ENCODE measurements around the gene RASA3. TPM values are rescaled to one million over a fixed set of nuclear protein-coding genes. Genes with fewer than 3 reads are reported as not detected.
"Not testable (repeated sequence)": the region's sequence is repeated elsewhere in the genome, so short reads cannot be mapped to it uniquely, and the experiment has no call there.

RASA3 gene
- total and polyA plus RNA-seq, 5 donors from 2014 or later, result 93.8 to 265 (median 99.6) TPM

DNA sequence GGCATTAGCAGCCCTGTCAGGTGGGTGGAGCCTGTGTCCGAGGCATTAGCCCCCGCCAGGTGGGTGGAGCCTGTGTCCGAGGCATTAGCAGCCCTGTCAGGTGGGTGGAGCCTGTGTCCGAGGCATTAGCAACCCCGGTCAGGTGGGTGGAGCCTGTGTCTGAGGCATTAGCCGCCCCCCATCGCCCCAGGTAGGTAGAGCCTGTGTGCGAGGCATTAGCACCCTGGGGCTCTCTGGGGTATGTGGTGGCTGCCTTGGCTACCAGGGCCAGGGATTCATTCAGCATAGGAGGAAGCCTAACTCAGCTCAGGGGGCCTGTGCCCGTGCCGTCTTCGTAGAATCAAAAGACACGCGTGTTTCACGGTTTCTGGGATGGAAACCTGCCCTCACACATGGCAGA, 112.3 kb downstream of the RASA3 start:
- not testable (repeated sequence) for ATAC-seq (ENCODE audit: low read depth in 2 of 2); H3K9me3 Mint-ChIP-seq; H3K27me3 Mint-ChIP-seq; H3K27ac ChIP-seq (ENCODE audit: insufficient read depth, low read length, poor library complexity, severe bottlenecking); H3K4me3 ChIP-seq (ENCODE audit: low read depth, low read length); H3K4me1 ChIP-seq (ENCODE audit: control insufficient read depth, insufficient read depth, low read length, poor library complexity, severe bottlenecking); DNase-seq; H3K27me3 ChIP-seq (ENCODE audit: control insufficient read depth, insufficient read depth, low read length); H3K27ac Mint-ChIP-seq; H3K4me1 Mint-ChIP-seq; H3K9me3 ChIP-seq (ENCODE audit: control insufficient read depth in 2 of 2, low read length in 2 of 2)
- Mint-ChIP-seq H3K36me3 (peaks cover 19% of the 10 kb centered on the region), H3K4me3 (peak overlapping the region in 1 of 4 donors; percentile 22)
- peaks cover 93% of the 10 kb centered on the region for H3K36me3 ChIP-seq (ENCODE audit: control insufficient read depth, insufficient read depth, low read length)

DNA sequence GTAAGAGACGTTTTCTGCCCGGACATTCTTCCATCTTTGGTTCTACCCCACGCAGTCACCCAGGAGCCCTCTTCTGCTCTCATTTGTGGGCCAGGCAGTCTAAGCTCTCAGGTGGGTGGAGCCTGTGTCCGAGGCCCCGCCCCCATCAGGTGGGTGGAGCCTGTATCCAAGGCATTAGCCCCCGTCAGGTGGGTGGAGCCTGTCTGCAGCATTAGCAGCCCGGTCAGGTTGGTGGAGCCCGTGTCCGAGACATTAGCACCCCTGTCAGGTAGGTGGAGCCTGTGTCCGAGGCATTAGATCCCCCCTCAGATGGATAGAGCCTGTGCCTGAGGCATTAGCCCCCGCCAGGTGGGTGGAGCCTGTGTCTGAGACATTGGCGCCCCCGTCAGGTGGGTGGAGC, 113.1 kb downstream of the RASA3 start:
- Histone ChIP-seq H3K4me3 (ENCODE audit: low read depth, low read length) (no peak overlapping the region), H3K9me3 (ENCODE audit: control insufficient read depth in 2 of 2, low read length in 2 of 2) (no peaks in the 10 kb centered on the region), H3K27me3 (ENCODE audit: control insufficient read depth, insufficient read depth, low read length) (no peaks in the 10 kb centered on the region), H3K36me3 (ENCODE audit: control insufficient read depth, insufficient read depth, low read length) (peaks cover 94% of the 10 kb centered on the region), H3K27ac (ENCODE audit: insufficient read depth, low read length, poor library complexity, severe bottlenecking) (no peak overlapping the region), H3K4me1 (ENCODE audit: control insufficient read depth, insufficient read depth, low read length, poor library complexity, severe bottlenecking) (no peaks in the 10 kb centered on the region)
- Mint-ChIP-seq H3K27ac (no peak overlapping the region), H3K9me3 (no peaks in the 10 kb centered on the region), H3K36me3 (peaks cover 19% of the 10 kb centered on the region), H3K27me3 (no peaks in the 10 kb centered on the region), H3K4me3 (peak overlapping the region in 1 of 4 donors; percentile 19), H3K4me1 (no peaks in the 10 kb centered on the region)
- DNase-seq (peak in 2 of 3 donors; percentile 37), ATAC-seq (ENCODE audit: low read depth in 2 of 2) (no peak)

DNA sequence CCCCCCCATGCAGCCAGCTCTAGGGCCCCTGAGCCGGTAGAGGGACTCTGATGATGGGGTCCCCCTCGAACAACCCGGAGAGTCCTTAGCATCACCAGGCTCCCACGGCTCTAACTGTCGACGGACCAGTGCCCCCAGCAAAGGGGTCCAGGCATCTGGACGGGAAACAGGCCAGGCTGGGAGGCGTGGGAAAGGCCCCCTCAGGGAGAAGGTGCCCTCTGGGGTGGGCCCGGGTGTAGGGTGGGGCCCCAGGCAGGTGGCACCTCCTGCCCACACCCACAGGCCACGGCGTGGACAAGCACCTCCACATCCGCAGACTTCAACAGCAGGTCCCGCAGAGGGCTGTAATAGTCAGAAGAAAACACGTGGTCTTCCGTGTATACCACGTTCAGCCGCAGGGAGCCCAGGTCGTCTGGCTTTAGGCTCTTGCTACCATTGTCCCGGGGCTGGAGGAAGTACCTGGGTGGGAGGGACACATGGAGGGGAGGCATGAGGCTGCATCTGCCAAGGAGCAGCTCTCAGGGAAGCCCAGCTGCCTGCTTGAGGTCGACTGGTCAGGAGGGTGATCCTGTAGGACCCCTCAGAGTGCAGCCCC, 113.9 kb downstream of the RASA3 start:
- no peaks in the 10 kb centered on the region for H3K9me3 ChIP-seq (ENCODE audit: control insufficient read depth in 2 of 2, low read length in 2 of 2)
- no peaks in the 10 kb centered on the region for H3K9me3 Mint-ChIP-seq
- H3K27ac Mint-ChIP-seq, result peak overlapping the region in 1 of 3 donors; percentile 65
- DNase-seq, result no peak
- no peaks in the 10 kb centered on the region for H3K4me1 Mint-ChIP-seq
- H3K27me3 Mint-ChIP-seq, result no peaks in the 10 kb centered on the region
- H3K36me3 Mint-ChIP-seq, result peaks cover 16% of the 10 kb centered on the region
- H3K4me1 ChIP-seq (ENCODE audit: control insufficient read depth, insufficient read depth, low read length, poor library complexity, severe bottlenecking), result no peaks in the 10 kb centered on the region
- no peak overlapping the region for H3K4me3 ChIP-seq (ENCODE audit: low read depth, low read length)
- H3K36me3 ChIP-seq (ENCODE audit: control insufficient read depth, insufficient read depth, low read length), result peaks cover 94% of the 10 kb centered on the region
- H3K4me3 Mint-ChIP-seq, result no peak overlapping the region
- H3K27ac ChIP-seq (ENCODE audit: insufficient read depth, low read length, poor library complexity, severe bottlenecking), result no peak overlapping the region
- no peaks in the 10 kb centered on the region for H3K27me3 ChIP-seq (ENCODE audit: control insufficient read depth, insufficient read depth, low read length)
- ATAC-seq (ENCODE audit: low read depth in 2 of 2), result no peak

DNA sequence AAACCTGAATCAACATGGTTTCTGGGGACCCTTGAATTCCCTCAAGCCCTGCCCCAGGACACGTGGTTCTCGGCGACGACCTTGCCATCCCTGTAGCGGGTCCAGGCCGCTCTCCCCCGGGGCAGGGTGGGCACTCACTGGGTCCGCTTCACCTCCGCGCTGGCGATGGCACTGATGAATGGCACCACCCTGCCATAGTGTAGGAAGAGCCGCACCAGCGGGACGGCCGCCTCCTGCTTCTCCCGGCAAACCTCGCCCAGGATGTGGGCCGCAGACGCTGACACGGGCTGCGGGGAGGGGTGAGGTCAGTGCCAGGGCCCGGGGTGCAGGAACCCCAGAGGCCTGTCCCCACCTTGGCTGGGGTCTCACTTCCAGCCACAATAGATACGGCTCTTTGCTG, 114.5 kb downstream of the RASA3 start:
- H3K27ac ChIP-seq (ENCODE audit: insufficient read depth, low read length, poor library complexity, severe bottlenecking), result no peak overlapping the region
- Mint-ChIP-seq H3K9me3 (no peaks in the 10 kb centered on the region), H3K36me3 (peaks cover 16% of the 10 kb centered on the region), H3K27me3 (no peaks in the 10 kb centered on the region), H3K27ac (no peak overlapping the region), H3K4me1 (no peaks in the 10 kb centered on the region), H3K4me3 (no peak overlapping the region)
- H3K4me1 ChIP-seq (ENCODE audit: control insufficient read depth, insufficient read depth, low read length, poor library complexity, severe bottlenecking), result no peaks in the 10 kb centered on the region
- H3K27me3 ChIP-seq (ENCODE audit: control insufficient read depth, insufficient read depth, low read length), result no peaks in the 10 kb centered on the region
- ATAC-seq (ENCODE audit: low read depth in 2 of 2) (no peak), DNase-seq (no peak)
- no peaks in the 10 kb centered on the region for H3K9me3 ChIP-seq (ENCODE audit: control insufficient read depth in 2 of 2, low read length in 2 of 2)
- peaks cover 95% of the 10 kb centered on the region for H3K36me3 ChIP-seq (ENCODE audit: control insufficient read depth, insufficient read depth, low read length)
- no peak overlapping the region for H3K4me3 ChIP-seq (ENCODE audit: low read depth, low read length)

DNA sequence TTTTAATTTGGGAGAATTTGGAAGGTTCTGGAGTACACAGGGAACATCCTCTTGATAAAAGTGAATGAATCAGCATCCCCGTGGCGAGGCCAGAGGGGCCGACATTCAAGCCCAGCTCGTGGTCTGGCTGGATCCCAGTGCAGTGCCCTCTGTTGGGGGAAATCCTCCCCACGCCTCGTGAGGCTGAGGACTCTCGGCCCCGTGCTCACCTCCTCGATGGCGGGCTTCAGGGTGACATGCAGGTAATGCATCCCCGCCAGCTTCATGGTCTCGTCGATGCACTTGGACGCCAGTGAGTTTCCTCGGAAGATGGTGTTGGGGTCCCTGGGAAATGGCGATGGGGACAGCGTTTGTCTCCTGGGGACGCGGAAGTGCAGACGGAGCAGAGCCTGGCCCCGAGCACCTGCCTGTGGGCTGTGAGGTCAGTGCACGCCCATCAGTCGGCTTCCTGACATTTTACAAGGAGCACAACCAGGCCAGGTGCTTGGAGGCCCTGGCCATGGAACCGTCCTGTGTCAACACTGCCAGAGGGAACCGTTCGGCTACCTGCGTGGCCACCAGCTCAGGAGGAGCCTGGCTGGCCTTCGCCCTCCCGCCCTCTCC, 115.3 kb downstream of the RASA3 start:
- no peak for DNase-seq
- no peaks in the 10 kb centered on the region for H3K9me3 ChIP-seq (ENCODE audit: control insufficient read depth in 2 of 2, low read length in 2 of 2)
- H3K4me3 ChIP-seq (ENCODE audit: low read depth, low read length), result no peak overlapping the region
- no peak overlapping the region for H3K27ac ChIP-seq (ENCODE audit: insufficient read depth, low read length, poor library complexity, severe bottlenecking)
- Mint-ChIP-seq H3K27me3 (no peaks in the 10 kb centered on the region), H3K4me1 (no peaks in the 10 kb centered on the region), H3K27ac (no peak overlapping the region), H3K4me3 (peak overlapping the region in 1 of 4 donors; percentile 29), H3K9me3 (no peaks in the 10 kb centered on the region), H3K36me3 (peaks cover 16% of the 10 kb centered on the region)
- H3K27me3 ChIP-seq (ENCODE audit: control insufficient read depth, insufficient read depth, low read length), result no peaks in the 10 kb centered on the region
- H3K36me3 ChIP-seq (ENCODE audit: control insufficient read depth, insufficient read depth, low read length), result peaks cover 93% of the 10 kb centered on the region
- ATAC-seq (ENCODE audit: low read depth in 2 of 2), result no peak
- H3K4me1 ChIP-seq (ENCODE audit: control insufficient read depth, insufficient read depth, low read length, poor library complexity, severe bottlenecking), result no peaks in the 10 kb centered on the region

DNA sequence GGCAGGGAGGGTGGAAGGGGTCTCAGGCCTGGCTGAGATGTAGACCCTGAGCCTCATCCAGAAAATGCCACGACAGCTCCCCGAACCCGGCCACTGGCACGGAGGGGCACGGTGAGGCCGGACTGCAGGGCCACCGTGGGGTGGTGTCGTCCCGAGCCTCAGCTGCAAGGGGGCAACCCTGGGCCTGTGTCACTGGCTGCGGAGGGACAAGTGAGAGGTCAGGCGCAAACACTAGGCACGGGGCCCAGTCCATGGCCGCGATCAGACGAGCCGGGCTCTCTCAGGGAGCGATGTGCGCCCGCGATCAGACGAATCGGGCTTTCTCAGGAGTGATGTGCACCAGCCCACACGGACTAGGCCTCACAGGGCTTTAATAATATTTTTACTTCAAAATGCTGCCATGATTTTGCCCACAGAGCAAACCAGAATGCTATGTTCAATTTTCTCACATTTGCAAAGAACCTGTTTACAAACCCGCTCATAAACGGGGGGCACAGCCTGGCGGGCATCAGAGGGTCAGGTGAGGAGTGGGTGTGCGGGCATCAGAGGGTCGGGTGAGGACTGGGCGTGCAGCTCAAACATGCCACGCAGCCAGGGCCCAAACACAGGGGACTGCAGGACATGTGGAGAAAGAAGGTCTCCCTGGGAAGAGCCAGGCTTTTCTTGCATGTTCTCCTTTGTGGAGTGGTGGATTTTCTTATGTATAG, 115.9 kb downstream of the RASA3 start:
- no peak overlapping the region for H3K4me3 ChIP-seq (ENCODE audit: low read depth, low read length)
- Mint-ChIP-seq H3K4me1 (no peaks in the 10 kb centered on the region), H3K4me3 (peak overlapping the region in 2 of 4 donors; percentile 15 to 29), H3K27me3 (no peaks in the 10 kb centered on the region), H3K9me3 (no peaks in the 10 kb centered on the region), H3K27ac (peak overlapping the region in 1 of 3 donors; percentile 29), H3K36me3 (peaks cover 14% of the 10 kb centered on the region)
- H3K4me1 ChIP-seq (ENCODE audit: control insufficient read depth, insufficient read depth, low read length, poor library complexity, severe bottlenecking), result no peaks in the 10 kb centered on the region
- DNase-seq (no peak), ATAC-seq (ENCODE audit: low read depth in 2 of 2) (no peak)
- no peaks in the 10 kb centered on the region for H3K27me3 ChIP-seq (ENCODE audit: control insufficient read depth, insufficient read depth, low read length)
- peaks cover 92% of the 10 kb centered on the region for H3K36me3 ChIP-seq (ENCODE audit: control insufficient read depth, insufficient read depth, low read length)
- H3K27ac ChIP-seq (ENCODE audit: insufficient read depth, low read length, poor library complexity, severe bottlenecking), result no peak overlapping the region
- H3K9me3 ChIP-seq (ENCODE audit: control insufficient read depth in 2 of 2, low read length in 2 of 2), result no peaks in the 10 kb centered on the region

DNA sequence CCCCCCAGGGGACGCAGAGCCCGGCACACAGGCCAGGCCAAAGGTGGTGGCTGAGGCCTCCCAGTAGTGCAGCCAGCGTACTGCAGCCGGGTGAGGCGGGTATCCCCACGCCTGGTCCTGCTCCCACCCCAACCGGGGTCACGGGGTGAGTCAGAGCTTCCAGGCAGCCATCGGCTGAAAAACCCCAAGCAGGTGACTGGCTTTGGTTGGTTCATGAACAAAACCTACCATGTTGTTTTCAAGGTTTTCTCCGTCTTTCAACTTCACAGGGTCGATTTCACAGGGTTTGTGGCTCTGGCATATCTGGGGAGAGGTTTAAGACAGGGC, 116.5 kb downstream of the RASA3 start:
- H3K27me3 Mint-ChIP-seq, result no peaks in the 10 kb centered on the region
- Histone ChIP-seq H3K4me1 (ENCODE audit: control insufficient read depth, insufficient read depth, low read length, poor library complexity, severe bottlenecking) (no peaks in the 10 kb centered on the region), H3K9me3 (ENCODE audit: control insufficient read depth in 2 of 2, low read length in 2 of 2) (no peaks in the 10 kb centered on the region), H3K36me3 (ENCODE audit: control insufficient read depth, insufficient read depth, low read length) (peaks cover 92% of the 10 kb centered on the region), H3K27ac (ENCODE audit: insufficient read depth, low read length, poor library complexity, severe bottlenecking) (no peak overlapping the region), H3K27me3 (ENCODE audit: control insufficient read depth, insufficient read depth, low read length) (no peaks in the 10 kb centered on the region), H3K4me3 (ENCODE audit: low read depth, low read length) (no peak overlapping the region)
- ATAC-seq (ENCODE audit: low read depth in 2 of 2) (no peak), DNase-seq (no peak)
- H3K4me1 Mint-ChIP-seq, result peaks cover 0 to 3% (median under 1%) of the 10 kb centered on the region in 4 donors
- no peak overlapping the region for H3K4me3 Mint-ChIP-seq
- H3K36me3 Mint-ChIP-seq, result peaks cover 15% of the 10 kb centered on the region
- H3K27ac Mint-ChIP-seq, result no peak overlapping the region
- H3K9me3 Mint-ChIP-seq, result no peaks in the 10 kb centered on the region

Measured in CD4-positive, CD25-positive, alpha-beta regulatory T cell (primary cell).